Immature natural killer cell (primary cell): ENCODE measurements around the gene SCMH1. TPM values are rescaled to one million over a fixed set of nuclear protein-coding genes. Genes with fewer than 3 reads are reported as not detected.

Source experiments
- DNase-seq, 3 donors: peaks; one replicate each; pipeline ENCODE4 v3.0.0; 2022; ENCODE audit warnings: mixed read lengths in 1 of 3
- H3K27ac Mint-ChIP-seq, 6 donors: one replicate each; pipeline ENCODE4 v1.8.0; 2020; ENCODE audit warnings: mixed read lengths in 6 of 6, mild to moderate bottlenecking in 5 of 6, inconsistent platforms in 4 of 6, moderate library complexity in 3 of 6
- H3K27me3 Mint-ChIP-seq, 3 donors: one replicate each; pipeline ENCODE4 v1.8.0; 2020 to 2021; ENCODE audit warnings: low read depth in 3 of 3, mild to moderate bottlenecking in 3 of 3, mixed read lengths in 3 of 3, moderate library complexity in 3 of 3, inconsistent platforms in 1 of 3
- H3K36me3 Mint-ChIP-seq, 3 donors: one replicate each; pipeline ENCODE4 v1.8.0; 2020; ENCODE audit warnings: mixed read lengths in 3 of 3, inconsistent platforms in 2 of 3, mild to moderate bottlenecking in 2 of 3
- H3K4me1 Mint-ChIP-seq, 2 donors: one replicate each; pipeline ENCODE4 v1.8.0; 2020; ENCODE audit warnings: inconsistent platforms in 2 of 2, mild to moderate bottlenecking in 2 of 2, mixed read lengths in 2 of 2, moderate library complexity in 1 of 2
- H3K4me3 Mint-ChIP-seq, 5 donors: one replicate each; pipeline ENCODE4 v1.8.0; 2020; ENCODE audit warnings: mild to moderate bottlenecking in 5 of 5, mixed read lengths in 5 of 5, inconsistent platforms in 3 of 5, moderate library complexity in 3 of 5
- H3K9me3 Mint-ChIP-seq, 6 donors: one replicate each; pipeline ENCODE4 v1.8.0; 2020; ENCODE audit warnings: mild to moderate bottlenecking in 6 of 6, mixed read lengths in 6 of 6, inconsistent platforms in 4 of 6, moderate library complexity in 3 of 6
- polyA plus RNA-seq, 3 donors: library from polyadenylated mRNA; unstranded; fragments of 300-500 nt; fragmentation: Illumina TruSeq; gene quantifications; one replicate each; pipeline ENCODE4 v1.2.3, GENCODE V29; 2021

Gene SCMH1
- polyA plus RNA-seq, 3 donors from 2014 or later = 1.3 to 4.8 (median 4.6) TPM

DNA sequence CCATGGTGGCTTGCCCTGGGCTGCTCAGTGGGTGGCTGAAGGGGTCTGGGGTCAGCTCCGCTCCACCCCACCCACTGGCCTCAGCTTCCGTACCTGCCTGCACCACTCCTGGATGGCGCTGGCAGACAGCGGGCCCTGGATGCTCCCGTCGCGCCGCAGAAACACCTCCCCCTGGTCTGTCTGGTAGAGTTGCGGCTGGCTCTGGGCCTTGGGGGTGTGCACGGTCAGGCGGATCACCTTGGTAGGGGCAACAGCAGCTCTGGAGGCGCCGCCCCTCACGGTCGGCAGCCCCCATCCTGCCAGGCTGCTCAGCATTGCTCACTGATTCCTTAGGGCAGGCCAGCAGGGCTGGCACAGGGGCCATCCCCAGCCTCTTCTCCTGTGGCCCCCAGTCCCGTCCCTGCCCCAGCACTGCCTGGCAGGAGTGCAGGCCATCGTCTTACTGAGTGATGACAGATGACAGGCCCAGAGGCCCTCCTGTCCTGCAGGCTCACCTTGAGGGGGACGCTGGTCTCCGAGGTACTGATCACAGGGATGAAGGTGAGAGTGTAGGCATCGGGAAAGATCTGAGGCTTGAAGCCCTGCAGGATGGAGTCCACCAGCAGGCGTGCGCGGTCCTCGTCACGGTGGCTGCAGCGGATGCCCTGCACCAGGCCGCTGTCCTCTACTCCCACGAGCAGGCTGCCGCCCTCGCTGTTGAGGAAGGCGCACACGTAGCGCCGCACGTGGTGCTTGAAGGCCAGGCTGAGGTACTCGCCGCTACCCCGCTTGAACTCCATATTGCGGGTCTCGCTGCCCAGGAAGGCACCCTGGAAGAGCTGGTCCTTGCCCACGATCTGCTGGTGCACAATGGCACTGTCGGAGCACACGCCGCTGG lies 224.7 kb downstream of the SCMH1 start:
- Mint-ChIP-seq H3K4me3 (no peak overlapping the region), H3K4me1 (peaks cover 0 to 3% of the 10 kb centered on the region in 2 donors), H3K9me3 (no peaks in the 10 kb centered on the region), H3K36me3 (peaks cover 4 to 7% (median 4%) of the 10 kb centered on the region in 3 donors), H3K27me3 (peaks cover 0 to 12% (median 11%) of the 10 kb centered on the region in 3 donors), H3K27ac (no peak overlapping the region)
- no peak for DNase-seq

DNA sequence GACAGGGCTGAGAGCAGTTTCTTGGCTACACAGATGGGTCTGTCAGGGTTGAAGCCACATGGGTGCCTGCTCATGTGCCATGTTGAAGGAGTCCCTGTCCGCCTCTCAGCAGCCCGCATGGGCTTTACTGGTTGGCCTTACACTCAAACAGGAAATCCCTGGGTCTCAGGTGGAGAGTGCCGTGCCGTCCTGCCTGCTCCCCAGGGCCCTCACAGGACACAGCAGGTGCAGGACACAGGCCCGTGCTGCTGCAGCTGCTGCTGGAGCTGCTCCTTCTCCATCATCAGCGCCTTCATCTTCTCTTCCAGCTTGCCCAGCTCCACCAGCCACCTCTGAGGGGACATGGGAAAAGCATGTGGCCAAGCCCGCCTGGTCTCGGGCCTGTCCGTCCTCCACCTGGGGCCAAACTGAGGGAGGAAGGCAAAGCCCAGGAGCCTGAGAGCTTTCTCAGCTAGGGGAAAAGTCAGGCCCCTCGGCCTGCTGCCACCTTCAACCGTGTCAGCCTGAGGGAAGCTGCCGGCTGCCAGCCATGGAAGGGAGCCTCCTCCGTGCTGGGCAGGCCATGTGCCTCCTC lies 226.1 kb downstream of the SCMH1 start:
- no peak overlapping the region for H3K4me3 Mint-ChIP-seq
- H3K27ac Mint-ChIP-seq = no peak overlapping the region
- H3K27me3 Mint-ChIP-seq = peaks cover 0 to 11% (median 8%) of the 10 kb centered on the region in 3 donors
- H3K36me3 Mint-ChIP-seq = peaks cover 6 to 19% (median 14%) of the 10 kb centered on the region in 3 donors
- peaks cover 0 to 3% of the 10 kb centered on the region in 2 donors for H3K4me1 Mint-ChIP-seq
- no peaks in the 10 kb centered on the region for H3K9me3 Mint-ChIP-seq
- no peak for DNase-seq

DNA sequence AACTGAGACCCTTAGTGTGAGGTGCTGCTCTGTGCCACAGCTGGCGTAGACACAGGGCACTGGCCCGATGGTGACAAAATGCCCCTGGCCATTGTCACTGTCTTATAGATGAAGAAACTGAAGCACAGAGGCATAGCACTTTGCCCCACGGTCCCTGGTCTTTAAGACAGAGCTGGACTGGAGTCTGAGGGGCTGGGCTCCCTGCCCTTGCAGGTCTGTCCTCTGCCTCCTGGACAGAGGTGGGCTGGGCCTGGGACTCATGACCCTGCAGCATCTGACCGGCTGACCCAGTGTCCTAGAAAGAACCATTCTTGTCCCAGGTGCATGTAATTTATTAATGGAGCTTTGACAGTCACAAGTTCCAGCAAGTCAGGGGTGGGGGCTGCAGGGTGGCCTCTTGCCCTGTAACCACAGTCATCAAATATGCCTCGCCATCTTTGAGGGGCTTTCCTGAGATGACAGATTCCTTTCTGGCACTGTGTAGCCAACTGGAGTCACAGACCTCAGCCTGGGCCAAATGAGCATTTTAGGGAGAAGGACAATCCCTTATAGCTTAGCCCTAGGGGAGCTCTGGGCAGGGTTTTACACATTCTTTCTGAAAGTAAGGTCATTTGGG lies 226.7 kb downstream of the SCMH1 start:
- Mint-ChIP-seq H3K4me1 (peaks cover 0 to 3% of the 10 kb centered on the region in 2 donors), H3K27me3 (peaks cover 0 to 11% (median 8%) of the 10 kb centered on the region in 3 donors), H3K27ac (peak overlapping the region in 4 of 6 donors; percentile 3 to 26 (median 19)), H3K4me3 (no peak overlapping the region), H3K36me3 (peaks cover 10 to 21% (median 15%) of the 10 kb centered on the region in 3 donors), H3K9me3 (no peaks in the 10 kb centered on the region)
- no peak for DNase-seq

DNA sequence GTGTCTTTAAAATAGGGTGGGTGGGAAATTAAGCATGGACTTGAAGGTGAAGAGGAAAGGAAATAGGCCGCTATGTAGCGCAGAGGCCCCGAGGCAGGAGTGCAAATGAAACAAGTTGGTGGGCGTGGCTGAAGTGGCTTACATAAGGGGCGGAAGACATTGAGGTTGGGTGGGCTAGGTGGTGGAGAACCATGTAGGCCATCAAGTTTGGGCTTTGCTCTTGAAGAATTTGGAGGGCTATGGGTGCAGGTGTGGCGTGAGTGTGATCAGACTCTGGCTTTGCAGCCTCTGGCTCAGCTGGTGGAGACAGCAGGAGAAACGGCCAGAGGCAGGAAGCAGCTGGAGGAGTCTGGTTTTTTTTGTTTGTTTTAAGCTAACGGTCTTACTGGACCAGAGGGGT lies 227.2 kb downstream of the SCMH1 start:
- Mint-ChIP-seq H3K36me3 (peaks cover 15 to 26% (median 20%) of the 10 kb centered on the region in 3 donors), H3K9me3 (no peaks in the 10 kb centered on the region), H3K4me1 (peaks cover 0 to 3% of the 10 kb centered on the region in 2 donors), H3K4me3 (no peak overlapping the region), H3K27ac (peak overlapping the region in 4 of 6 donors; percentile 3 to 88 (median 20)), H3K27me3 (peaks cover 0 to 11% (median 8%) of the 10 kb centered on the region in 3 donors)
- DNase-seq = no peak

DNA sequence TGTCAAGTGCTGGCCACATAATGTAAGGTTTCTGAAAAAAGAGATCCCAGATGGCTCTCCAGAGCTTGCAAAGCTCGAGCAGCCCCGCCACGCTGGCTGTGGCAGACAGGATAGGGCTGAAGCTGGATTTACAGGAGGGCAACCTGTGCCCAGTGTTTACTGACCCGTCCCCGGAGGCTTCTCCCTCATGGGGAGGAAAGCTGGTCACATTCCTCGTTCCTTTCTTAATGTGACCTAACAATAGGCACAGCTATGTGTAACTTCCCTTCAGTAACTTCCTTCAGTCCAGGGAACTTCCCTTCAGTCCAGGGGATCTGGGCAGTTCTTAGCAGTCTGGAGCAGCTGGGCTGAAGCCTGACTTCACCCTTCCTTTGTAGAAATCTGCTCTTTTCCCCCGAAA lies 228.3 kb downstream of the SCMH1 start:
- peaks cover 0 to 7% (median 4%) of the 10 kb centered on the region in 3 donors for H3K27me3 Mint-ChIP-seq
- DNase-seq = no peak
- H3K4me3 Mint-ChIP-seq = no peak overlapping the region
- H3K4me1 Mint-ChIP-seq = peaks cover 0 to 3% of the 10 kb centered on the region in 2 donors
- H3K9me3 Mint-ChIP-seq = no peaks in the 10 kb centered on the region
- peaks cover 21 to 35% (median 23%) of the 10 kb centered on the region in 3 donors for H3K36me3 Mint-ChIP-seq
- H3K27ac Mint-ChIP-seq = peak overlapping the region in 1 of 6 donors; percentile 23

DNA sequence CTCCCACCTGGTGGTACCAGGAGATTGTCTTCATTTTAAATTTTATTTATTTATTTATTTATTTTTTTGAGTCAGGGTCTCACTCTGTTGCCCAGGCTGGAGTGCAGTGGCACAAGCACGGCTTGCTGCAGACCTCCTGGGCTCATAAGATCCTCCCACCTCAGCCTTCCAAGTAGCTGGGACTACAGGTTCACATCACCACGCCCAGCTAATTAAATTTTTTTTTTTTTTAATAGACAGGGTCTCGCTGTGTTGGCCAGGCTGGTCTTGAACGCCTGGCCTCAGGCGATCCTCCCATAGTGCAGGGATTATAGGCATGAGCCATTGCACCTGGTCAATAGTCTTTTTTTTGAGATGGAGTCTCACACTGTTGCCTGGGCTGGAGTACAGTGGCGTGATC lies 229.1 kb downstream of the SCMH1 start:
- Mint-ChIP-seq H3K9me3 (no peaks in the 10 kb centered on the region), H3K27ac (no peak overlapping the region), H3K36me3 (peaks cover 24 to 42% (median 27%) of the 10 kb centered on the region in 3 donors), H3K27me3 (peaks cover 0 to 4% (median 4%) of the 10 kb centered on the region in 3 donors), H3K4me1 (peaks cover 0 to 3% of the 10 kb centered on the region in 2 donors), H3K4me3 (no peak overlapping the region)
- no peak for DNase-seq

DNA sequence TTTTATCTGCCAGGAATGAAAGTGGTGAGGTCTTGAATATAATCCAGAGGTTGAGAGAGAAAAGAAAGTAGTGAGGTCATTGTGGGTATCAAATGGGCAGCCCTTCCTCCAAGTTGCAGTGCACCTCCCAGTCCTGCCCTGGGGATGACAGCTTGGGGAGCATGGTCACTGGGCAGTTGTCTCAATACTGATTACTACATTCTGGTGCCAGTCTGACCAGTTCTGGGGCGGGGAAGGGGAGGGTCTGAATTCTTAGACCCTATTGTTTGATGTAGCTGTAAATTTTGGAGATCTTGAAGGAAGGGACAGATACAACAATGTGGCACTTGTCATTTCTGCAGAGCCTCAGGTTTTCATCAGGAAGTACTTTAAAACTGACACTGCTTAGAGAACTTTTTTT lies 231.8 kb downstream of the SCMH1 start:
- Mint-ChIP-seq H3K36me3 (peaks cover 29 to 64% (median 41%) of the 10 kb centered on the region in 3 donors), H3K27me3 (peaks cover 0 to 2% (median 0%) of the 10 kb centered on the region in 3 donors), H3K4me3 (no peak overlapping the region), H3K4me1 (peaks cover 0 to 3% of the 10 kb centered on the region in 2 donors), H3K9me3 (no peaks in the 10 kb centered on the region), H3K27ac (no peak overlapping the region)
- DNase-seq = no peak

DNA sequence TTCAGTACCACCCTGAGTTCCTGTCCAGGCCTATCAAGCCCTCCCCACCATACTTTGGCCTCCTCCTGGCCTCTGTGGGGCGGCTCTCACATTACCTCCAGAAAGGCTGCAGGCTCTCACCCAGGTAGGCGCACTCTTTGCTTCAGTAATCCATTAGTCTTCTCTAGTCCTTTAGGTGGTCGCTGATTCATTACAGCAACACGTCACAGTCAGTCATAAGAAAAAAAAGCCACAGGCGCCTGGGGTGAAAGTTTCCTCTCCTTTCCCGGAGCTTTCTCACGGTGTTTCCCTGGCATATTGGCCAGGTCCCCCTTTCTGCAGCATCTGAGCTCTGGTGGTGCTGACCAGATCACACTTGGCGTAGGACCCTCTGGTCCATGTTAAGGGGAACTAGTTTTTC lies 232.6 kb downstream of the SCMH1 start:
- Mint-ChIP-seq H3K4me1 (peaks cover 0 to 1% of the 10 kb centered on the region in 2 donors), H3K27me3 (peaks cover 0 to 2% (median 0%) of the 10 kb centered on the region in 3 donors), H3K36me3 (peaks cover 29 to 60% (median 41%) of the 10 kb centered on the region in 3 donors), H3K4me3 (no peak overlapping the region), H3K9me3 (no peaks in the 10 kb centered on the region), H3K27ac (peak overlapping the region in 1 of 6 donors; percentile 8)
- no peak for DNase-seq

DNA sequence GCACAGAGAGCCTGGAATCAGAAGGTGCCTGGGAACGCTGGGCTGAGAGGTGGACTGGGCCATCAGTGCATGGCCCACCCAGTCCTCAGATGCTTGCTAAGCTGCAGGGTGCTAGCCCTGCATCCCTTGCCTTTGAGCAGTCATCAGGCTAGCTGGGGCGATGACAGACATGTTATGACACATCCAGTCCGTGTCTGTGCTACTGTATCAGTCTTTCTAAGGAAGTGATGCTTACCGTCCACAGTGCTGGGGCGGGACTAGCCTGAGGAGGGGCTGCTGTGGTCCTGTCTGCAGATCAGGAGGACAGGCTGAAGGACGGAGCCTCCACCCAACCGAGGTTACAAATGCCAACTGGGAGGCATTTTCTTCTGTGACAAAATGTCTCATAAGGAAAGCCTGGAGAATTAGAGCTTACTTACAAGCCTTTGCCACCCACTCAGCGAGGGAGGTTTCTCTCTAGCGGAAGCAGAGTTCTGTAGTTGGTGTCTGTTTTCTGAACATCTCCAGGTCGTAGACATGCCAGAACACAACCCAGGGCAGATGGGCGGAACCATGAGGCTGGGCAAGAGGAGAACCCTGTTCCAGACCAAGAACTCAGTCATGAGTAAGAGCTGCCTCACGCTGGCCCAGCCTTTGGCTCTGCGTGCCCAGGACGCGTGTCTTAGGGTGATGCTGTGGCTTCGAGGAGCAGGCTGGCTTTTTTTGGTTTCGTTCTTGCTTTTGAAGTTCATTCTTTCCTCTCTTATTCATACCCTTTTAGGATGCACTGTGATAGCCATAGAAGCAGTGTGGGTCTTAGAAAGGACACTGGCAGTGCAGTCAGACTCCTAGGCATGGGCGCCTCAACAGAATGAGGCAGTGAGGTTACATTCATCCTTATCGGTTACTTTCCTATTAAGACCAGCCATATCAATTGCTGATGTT lies 234.9 kb downstream of the SCMH1 start:
- peaks cover 0 to 8% (median 2%) of the 10 kb centered on the region in 3 donors for H3K27me3 Mint-ChIP-seq
- peaks cover 28 to 59% (median 38%) of the 10 kb centered on the region in 3 donors for H3K36me3 Mint-ChIP-seq
- H3K27ac Mint-ChIP-seq = no peak overlapping the region
- H3K4me3 Mint-ChIP-seq = no peak overlapping the region
- H3K9me3 Mint-ChIP-seq = no peaks in the 10 kb centered on the region
- peaks cover 18 to 21% of the 10 kb centered on the region in 2 donors for H3K4me1 Mint-ChIP-seq
- DNase-seq = no peak

DNA sequence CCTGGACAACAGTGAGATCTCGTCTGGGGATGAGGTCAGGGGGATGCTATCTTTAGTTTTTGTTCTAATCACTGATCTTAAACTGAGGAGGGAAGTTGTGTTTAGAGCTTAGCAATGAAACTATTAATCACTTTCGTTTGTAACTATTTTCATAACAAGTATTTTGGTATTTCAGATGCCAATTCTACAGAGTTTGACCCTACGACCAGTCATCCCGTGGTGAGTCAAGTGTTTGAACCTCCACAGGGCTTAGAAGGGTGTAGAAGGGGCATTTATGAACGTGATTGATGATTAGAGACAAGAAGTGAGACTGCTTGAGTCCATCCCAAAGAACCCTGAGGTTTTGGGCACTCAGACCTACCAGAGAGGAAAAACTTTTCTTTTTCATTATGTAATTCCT lies 236.2 kb downstream of the SCMH1 start:
- peaks cover 0 to 8% (median 2%) of the 10 kb centered on the region in 3 donors for H3K27me3 Mint-ChIP-seq
- H3K27ac Mint-ChIP-seq = peak overlapping the region in 3 of 6 donors; percentile 8 to 35 (median 11)
- no peaks in the 10 kb centered on the region for H3K9me3 Mint-ChIP-seq
- H3K36me3 Mint-ChIP-seq = peaks cover 19 to 58% (median 42%) of the 10 kb centered on the region in 3 donors
- no peak overlapping the region for H3K4me3 Mint-ChIP-seq
- DNase-seq = no peak
- H3K4me1 Mint-ChIP-seq = peaks cover 22 to 25% of the 10 kb centered on the region in 2 donors

DNA sequence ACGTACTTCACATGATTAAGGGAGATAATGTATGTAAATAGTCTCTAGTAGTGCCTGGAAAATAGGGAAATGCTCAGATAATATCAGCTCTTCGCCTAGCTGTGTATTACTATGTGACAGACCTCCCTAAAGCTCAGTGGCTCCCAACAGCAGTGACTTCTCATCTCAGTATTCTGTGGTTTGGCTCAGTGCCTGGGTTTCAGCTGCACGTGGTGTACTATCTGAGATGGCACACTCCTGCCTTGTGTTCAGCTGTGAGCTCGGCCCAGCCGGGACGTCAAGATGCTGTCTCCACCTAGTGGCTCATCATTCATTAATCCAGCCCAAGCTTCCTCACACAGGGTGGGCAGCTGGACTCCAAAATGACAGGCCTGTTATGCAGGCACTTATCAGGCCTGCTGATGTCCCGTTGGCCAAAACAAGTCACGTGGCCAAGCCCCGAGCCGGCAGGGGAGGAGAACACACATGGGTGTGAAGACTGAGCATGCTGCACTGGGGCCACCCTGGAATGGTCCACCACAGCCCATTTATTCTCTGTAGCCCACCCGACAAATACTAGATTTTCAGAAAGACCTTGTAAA lies 238.4 kb downstream of the SCMH1 start:
- Mint-ChIP-seq H3K9me3 (no peaks in the 10 kb centered on the region), H3K27ac (peak overlapping the region; percentile 50 to 87 (median 69)), H3K36me3 (peaks cover 31 to 61% (median 34%) of the 10 kb centered on the region in 3 donors), H3K27me3 (peaks cover 0 to 8% (median 2%) of the 10 kb centered on the region in 3 donors), H3K4me1 (peaks cover 22 to 25% of the 10 kb centered on the region in 2 donors), H3K4me3 (peak overlapping the region in 4 of 5 donors; percentile 15 to 33 (median 18))
- DNase-seq = peak; percentile 77 to 87 (median 77)

DNA sequence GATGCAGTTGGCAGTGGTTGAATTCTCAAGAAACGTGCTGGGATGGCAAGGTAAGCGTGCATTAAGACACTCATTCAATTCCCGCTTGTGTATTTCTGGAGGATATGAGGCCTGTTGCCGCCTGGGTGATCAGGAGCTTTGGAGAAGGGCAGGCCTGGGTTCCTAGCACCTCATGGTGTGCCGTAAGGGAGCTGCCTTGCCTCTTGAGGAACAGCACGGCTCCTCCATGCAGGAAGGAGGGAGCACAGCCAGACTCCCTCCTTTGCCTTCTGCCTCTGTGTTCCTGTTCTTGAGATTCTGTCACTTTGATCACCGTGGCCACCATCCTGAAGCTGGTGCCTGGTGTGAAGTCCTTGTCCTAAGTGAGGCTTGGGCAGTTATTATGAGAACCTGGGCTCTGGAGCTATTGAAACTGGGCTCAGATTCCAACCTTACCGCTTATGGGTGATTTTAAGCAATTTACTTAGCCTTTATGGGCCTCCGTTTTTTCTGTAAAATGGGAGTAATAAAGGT lies 238.9 kb downstream of the SCMH1 start:
- Mint-ChIP-seq H3K4me3 (peak overlapping the region in 3 of 5 donors; percentile 15 to 18 (median 18)), H3K27me3 (peaks cover 0 to 8% (median 2%) of the 10 kb centered on the region in 3 donors), H3K27ac (peak overlapping the region; percentile 50 to 81 (median 66)), H3K9me3 (no peaks in the 10 kb centered on the region), H3K4me1 (peaks cover 22 to 25% of the 10 kb centered on the region in 2 donors), H3K36me3 (peaks cover 32 to 61% (median 33%) of the 10 kb centered on the region in 3 donors)
- no peak for DNase-seq
